Globus pallidus (tissue), 1 donor: Measurements from ENCODE around the gene KNCN.

Source experiments
- DNase-seq: peaks from one replicate; pipeline ENCODE4 v3.0.0-alpha.2; 2015; ENCODE audit warnings: low spot score

The KNCN gene

DNA sequence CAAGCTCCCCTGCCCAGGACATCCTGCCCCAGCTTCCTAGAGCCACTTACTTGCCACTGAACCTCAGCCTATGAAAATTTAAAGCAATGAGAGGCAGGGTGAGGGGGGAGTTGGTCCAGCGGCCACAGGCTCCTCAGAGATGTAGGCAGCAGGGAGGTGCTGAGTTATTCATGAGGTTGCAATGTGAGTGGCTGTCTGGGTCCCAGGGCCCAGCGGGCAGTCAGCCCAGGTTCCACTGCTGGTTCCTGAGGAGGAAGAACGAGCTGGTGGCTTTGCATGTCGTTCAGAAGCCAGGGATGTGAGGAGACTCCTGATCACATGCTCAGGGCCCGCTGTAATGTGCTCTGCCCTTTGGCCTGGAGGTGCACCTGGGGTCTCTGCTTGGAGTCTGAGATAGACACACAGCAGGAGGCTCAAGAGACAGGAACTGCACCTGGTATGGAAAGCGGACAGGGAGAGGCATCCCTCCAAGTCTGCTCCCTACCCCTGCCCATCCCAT is at the start of gene KNCN:
KNCN (minus strand) TSS at position 51 of the 499 bp plus-strand sequence. CDS start 432 bp downstream, outside the sequence.
- DNase-seq, result no peak

GRCh38 chr1:46599059-46599970 is 47.9 kb upstream of the KNCN start:
- no peak for DNase-seq

DNA sequence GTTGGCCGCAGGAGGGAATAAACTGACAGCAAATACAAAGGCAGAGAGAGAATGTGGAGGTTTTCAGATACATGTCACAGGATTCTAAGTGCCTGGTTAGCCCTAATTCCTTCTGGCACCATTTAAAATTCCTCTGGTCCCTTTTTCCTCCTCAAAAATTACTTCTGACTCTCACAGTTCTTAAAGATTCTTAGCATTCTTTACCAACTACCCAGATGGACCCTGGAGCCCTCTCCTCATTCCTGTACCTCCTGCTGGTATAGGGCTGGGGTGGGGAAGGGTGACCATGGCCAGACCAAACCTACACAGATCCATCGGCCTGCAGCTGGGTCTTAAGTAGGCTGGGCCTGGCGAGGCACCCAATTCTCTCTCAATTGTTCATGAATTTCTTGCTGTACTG is 45.4 kb upstream of the KNCN start:
- no peak for DNase-seq

DNA sequence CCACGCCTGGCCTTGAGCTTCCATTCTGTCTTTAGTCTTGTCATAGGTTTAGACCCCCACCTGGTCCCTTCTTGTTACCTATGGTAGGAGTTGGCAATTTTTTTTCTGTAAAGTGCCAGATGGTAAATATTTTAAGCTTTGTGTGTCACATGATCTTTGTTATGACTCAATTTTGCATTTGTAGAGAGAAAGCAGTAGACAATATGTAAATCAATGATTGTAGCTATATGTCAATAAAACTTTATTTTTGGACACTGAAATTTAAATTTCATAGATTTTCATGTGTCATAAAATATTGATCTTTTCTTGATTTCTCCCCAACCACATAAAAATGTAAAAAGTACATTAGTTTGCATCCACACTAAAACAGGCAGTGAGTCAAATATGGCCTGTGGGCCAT is 44.6 kb upstream of the KNCN start:
- no peak for DNase-seq

DNA sequence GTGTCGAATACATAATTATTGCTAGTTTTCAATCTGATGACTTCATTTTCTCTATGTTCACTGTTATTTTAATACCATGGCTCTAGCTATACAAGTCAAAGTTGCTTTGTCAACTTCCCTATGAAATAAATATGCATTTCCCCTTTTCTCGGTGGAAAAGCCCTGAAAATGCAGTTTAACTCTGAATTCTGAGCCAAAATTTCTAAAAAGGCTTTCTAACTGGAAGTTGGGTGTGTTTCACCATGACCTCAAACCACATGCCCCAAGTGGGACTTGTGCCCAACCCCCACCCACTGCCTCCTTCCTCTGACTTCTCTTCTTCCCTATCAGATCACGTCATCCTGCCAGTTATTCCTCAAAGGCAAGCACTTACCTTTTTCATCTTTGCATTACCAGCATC is 43.7 kb upstream of the KNCN start:
- DNase-seq, result peak; percentile 67

GRCh38 chr1:46594063-46594462 is 42.6 kb upstream of the KNCN start:
- DNase-seq, result no peak

DNA sequence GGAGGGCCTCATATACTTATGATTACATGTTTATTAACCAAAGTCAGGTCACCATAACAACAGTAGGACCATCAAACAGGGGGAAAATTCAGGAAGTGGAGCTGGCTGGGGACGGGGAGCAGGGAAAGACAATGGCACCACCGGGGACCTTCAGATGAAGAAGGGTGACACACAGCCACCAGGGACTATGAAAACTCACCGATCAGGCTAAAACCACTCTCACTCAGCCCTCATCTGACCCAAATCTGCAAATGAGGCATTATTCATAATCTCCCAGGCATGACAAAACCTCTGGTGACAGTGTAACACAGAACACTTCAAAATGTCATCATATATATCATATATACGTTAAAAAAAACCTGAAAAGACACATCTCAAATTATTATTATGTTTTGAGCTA is 41.4 kb upstream of the KNCN start:
- DNase-seq, result no peak

DNA sequence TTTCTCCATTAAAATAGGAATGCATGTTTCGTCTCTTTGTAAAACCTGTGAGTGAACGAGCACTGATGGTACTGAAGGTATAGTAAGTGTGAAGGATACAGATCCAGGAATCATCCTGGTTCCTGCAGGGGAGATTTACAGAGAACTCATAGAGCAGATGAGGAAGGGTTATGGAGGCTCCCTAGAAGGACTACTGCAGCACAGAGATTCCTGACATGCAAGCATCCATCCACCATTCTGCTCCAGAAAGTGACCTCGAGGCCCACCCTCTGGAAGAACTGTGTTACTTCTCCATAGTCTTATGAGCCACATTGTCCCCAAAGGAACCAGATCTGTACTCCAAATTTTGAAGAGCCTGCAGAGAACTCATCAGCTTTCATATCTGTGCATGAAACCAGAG is 38.1 kb upstream of the KNCN start:
- DNase-seq, result no peak

GRCh38 chr1:46587069-46587468 is 35.6 kb upstream of the KNCN start:
- DNase-seq, result peak; percentile 58

DNA sequence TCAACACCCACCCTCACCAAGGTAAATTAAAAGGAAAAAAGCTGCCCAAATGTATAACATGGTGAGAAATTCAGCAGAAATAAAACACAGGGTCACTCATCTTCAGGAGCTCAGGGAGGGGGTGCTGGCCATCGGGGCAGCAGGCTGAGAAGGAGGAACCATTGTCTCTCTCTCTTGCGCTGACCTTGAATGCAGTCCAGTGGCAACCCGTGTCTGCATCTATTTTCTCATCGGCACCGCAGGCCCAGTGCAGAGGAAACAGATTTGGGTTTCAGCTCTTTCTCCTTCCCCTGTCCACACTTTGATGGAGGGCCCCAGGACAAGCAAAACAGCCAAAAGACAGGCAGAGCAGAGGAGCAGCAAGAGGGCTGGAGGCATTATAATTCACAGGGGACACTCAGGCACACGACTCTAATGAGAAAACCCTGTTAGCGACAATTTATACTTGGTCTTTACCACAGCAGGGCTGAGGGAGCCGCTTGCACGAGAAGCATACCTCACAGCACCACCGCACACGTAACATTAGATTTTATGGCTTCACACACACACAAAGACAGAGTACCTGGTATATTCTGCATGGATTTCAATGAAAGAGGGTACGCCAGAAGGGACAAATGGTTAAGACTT is 34.0 kb upstream of the KNCN start:
- DNase-seq, result no peak

- DNase-seq, result no peak
These were observed 32.0 kb upstream of the KNCN start for GRCh38 chr1:46583494-46583893.

DNA sequence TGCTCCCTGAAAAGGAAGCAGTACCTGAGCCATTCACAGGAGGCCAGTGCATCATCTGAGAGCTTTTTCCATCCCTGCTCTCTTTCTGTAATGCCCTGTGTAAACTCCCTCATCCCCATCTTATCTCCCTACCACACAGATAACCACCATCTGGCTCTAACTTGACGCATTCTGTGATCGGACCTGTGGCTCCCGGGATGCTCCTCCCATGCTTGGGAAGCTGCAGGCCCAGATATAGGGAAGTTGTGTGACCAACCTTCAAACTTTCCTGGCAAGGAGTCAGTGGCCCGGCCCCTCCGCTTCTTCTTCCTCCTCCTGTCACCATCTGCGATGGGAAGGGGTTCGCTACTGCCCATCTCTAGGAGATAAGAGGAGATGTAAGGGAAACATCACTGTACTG is 31.5 kb upstream of the KNCN start:
- DNase-seq, result no peak

DNA sequence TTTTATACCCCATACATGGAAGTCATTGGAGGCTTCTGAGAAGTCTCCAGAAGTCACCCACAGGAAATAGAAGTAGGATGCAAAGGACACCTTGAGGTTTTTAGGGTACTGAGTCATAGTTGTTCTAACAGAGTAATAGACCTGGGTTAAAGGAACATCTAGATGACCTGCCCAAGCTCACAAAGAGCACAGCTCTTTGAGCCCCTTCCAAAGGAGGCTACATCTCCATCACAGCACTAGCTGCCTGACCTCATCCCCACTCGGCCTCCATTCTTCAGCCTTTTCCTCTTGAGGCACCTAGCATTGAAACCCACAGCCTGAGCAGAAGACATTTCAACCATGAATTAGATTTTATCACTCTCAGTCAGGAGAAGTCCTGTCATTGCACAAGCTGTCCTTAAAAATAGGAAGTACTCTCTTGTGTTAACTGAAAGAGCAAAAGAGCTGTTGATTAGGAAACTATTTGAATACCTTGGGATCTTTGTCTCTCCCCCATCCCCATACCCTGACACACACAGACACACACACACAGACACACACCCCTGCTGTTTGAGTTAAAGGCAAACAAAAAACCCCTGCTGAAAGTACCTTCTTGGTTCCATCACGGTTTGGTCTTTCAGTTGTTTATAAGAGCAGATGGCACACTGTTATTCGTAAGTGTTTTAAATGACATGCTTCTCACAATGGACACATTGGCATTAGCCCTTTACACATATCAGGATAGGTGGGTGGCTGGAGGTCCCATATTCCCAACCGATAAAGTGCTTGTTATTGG is 30.4 kb upstream of the KNCN start:
- DNase-seq, result no peak

- no peak for DNase-seq
These were observed 28.9 kb upstream of the KNCN start for GRCh38 chr1:46580140-46580903.

GRCh38 chr1:46577671-46578070 is 26.2 kb upstream of the KNCN start:
- no peak for DNase-seq

GRCh38 chr1:46576596-46576995 is 25.1 kb upstream of the KNCN start:
- no peak for DNase-seq

DNA sequence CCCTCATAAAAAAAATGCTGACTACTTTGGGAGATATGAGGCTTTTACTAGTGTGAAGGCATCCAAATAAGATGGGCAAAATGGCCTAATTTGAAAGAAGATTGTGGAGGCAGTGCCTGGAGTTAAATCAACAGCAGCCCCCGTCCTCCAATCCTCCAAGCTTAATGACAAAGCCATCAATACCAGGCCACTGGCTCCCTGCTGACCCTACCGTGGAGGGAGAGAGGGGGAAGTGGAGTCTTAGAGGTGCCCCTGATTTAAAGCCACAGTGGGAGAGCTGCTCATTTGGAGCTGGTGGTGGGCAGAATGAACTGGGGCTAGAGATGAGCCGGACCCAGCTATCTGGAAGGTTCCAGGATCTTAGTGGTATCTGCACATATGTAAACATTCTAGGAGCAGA is 24.3 kb upstream of the KNCN start:
- DNase-seq, result no peak

DNA sequence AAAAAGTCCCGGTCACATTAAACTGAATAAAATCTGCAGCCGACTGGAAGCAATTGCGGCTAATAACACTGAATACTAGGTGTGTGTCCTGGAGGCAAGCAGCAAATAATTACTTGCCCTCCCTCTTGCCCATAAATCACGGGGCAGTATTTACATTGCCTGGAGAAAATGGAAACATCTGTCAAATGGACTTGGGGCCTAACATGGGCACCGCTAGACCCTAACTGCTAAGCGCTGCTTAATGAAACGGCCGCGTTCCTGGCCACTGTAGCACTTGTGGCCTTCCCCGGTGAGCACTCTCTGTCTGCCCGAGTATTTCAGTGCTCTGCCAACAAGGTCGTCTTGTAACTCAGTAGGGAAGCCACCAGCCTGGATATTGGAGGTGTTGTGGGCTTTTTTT is 23.9 kb upstream of the KNCN start:
- no peak for DNase-seq

GRCh38 chr1:46571691-46572225 is 20.3 kb upstream of the KNCN start:
- no peak for DNase-seq

DNA sequence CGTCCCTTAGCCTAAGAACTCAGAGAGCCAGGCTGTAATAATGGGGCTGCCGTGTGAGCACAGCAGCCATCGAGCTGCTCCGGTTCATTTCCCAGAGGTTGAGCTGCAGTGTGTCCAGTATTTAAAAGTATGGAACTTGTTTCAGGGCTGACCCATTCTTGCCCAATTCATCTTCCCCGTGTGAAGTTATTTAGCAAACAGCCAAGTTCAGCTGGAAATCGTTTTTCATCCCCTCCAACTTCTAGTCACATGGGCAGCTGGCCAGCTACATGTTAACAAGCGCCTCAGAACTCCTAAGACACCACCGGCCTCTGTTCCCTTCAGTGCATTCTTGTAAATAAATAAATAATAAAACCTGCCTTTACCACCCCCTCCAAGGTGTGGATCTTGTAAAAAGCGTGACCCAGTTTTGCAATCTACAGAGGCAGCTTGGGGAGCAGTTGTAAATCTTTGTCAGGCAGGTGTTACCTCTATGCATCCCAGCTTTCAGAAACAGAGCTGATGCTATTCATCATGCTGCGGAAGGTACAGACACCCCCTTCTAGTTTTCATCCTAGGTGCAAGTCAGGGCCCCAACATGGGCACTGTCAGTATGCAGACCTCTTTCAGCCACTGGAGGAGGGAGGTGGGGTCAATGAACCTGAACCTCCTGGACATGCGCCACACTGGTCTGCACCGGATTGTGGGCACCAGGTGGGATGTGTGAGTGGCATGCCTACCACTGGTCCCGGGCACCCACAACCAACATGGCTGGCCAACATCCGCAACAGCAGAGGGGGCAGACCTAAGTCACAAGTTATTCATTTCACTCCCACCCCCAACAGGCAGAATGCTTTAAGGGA is 18.7 kb upstream of the KNCN start:
- no peak for DNase-seq

- no peak for DNase-seq
These were observed 17.7 kb upstream of the KNCN start for GRCh38 chr1:46569116-46569515.
